ENCODE measurements around the gene SSRP1. TPM values are rescaled to one million over a fixed set of nuclear protein-coding genes. Genes with fewer than 3 reads are reported as not detected.

Gene SSRP1
- total and polyA plus RNA-seq, 2 of the 13 experiments (the other 11 are each of a cell fraction or from before 2014, with no cell fraction given), result 93.6 to 129 TPM

- TF ChIP-seq ZNF318 (CRISPR knock-in tag; IDR thresholded peaks at IDR 0.05), result no peak
- TF ChIP-seq ZNF619 (CRISPR knock-in tag; IDR thresholded peaks at IDR 0.05), result no peak
- no peak for TF ChIP-seq CBX2 (IDR thresholded peaks at IDR 0.05; ENCODE audit: low read depth, low read length)
- no peak for TF ChIP-seq CBX2 (CRISPR knock-in tag; IDR thresholded peaks at IDR 0.05; ENCODE audit: low read depth)
- no peak; the same call in none of the 2 replicates for TF ChIP-seq UBTF (CRISPR knock-in tag; IDR thresholded peaks at IDR 0.05)
- no peak for TF ChIP-seq ZHX2 (IDR thresholded peaks at IDR 0.05; ENCODE audit: low read depth)
- TF ChIP-seq ZHX2 (CRISPR knock-in tag; IDR thresholded peaks at IDR 0.05; ENCODE audit: borderline replicate concordance), result no peak
- TF ChIP-seq FOXP1 (IDR thresholded peaks at IDR 0.05), result no peak
- TF ChIP-seq FOXP1 (CRISPR knock-in tag; IDR thresholded peaks at IDR 0.05), result no peak
These were observed 24.4 kb downstream of the SSRP1 start (continued) for GRCh38 chr11:57311109-57311936.

Measured in HepG2 (cell line).